H9 (cell line): Measurements from ENCODE around the gene FGR. TPM values are rescaled to one million over a fixed set of nuclear protein-coding genes. Genes with fewer than 3 reads are reported as not detected.

Experiments used
- DNase-seq: peaks from one replicate; pipeline ENCODE4 v3.0.0-alpha.2; 2017
- H2AFZ ChIP-seq: one replicate; pipeline ENCODE4 v1.6.1; 2013; ENCODE audit warnings: mild to moderate bottlenecking, low read length, control low read depth, moderate library complexity
- H2AK5ac ChIP-seq: 2 replicates; pipeline ENCODE4 v1.6.1; 2013; ENCODE audit warnings: low read length, control low read depth, mixed read lengths; ENCODE audit not compliant: insufficient read length
- H2BK120ac ChIP-seq: one replicate; pipeline ENCODE4 v1.6.1; 2013; ENCODE audit warnings: low read depth, mild to moderate bottlenecking, low read length, control low read depth, inconsistent platforms; ENCODE audit not compliant: poor library complexity, severe bottlenecking
- H2BK12ac ChIP-seq: 2 replicates; pipeline ENCODE4 v1.6.1; 2013; ENCODE audit warnings: low read length, control low read depth, mixed read lengths, low read depth; ENCODE audit not compliant: insufficient read length
- H2BK15ac ChIP-seq: 2 replicates; pipeline ENCODE4 v1.6.1; 2013; ENCODE audit warnings: low read depth, low read length, control low read depth
- H2BK20ac ChIP-seq: one replicate; pipeline ENCODE4 v1.6.1; 2013; ENCODE audit warnings: low read depth, mild to moderate bottlenecking, low read length, control low read depth, inconsistent platforms; ENCODE audit not compliant: poor library complexity, severe bottlenecking
- H2BK5ac ChIP-seq: 2 replicates; pipeline ENCODE4 v1.6.1; 2013; ENCODE audit warnings: low read length, control low read depth, mixed read lengths; ENCODE audit not compliant: insufficient read length
- H3K14ac ChIP-seq: 2 replicates; pipeline ENCODE4 v1.6.1; 2013; ENCODE audit warnings: low read length, control low read depth; ENCODE audit not compliant: insufficient read depth
- H3K18ac ChIP-seq: 2 replicates; pipeline ENCODE4 v1.6.1; 2013; ENCODE audit warnings: low read depth, mild to moderate bottlenecking, mixed read lengths, low read length, control low read depth; ENCODE audit not compliant: insufficient read length
- H3K23ac ChIP-seq: 2 replicates; pipeline ENCODE4 v1.6.1; 2013; ENCODE audit warnings: low read length, control low read depth, mixed read lengths, low read depth; ENCODE audit not compliant: insufficient read length
- H3K23me2 ChIP-seq: 2 replicates; pipeline ENCODE4 v1.6.1; 2013; ENCODE audit warnings: low read depth, mild to moderate bottlenecking, mixed read lengths, low read length, control low read depth; ENCODE audit not compliant: insufficient read length, poor library complexity, severe bottlenecking
- H3K27ac ChIP-seq: 2 replicates; pipeline ENCODE4 v1.5.1; 2013; ENCODE audit warnings: low read length, control low read depth, mixed read lengths, low read depth; ENCODE audit not compliant: insufficient read length
- H3K27me3 ChIP-seq: 2 replicates; pipeline ENCODE4 v1.6.1; 2013; ENCODE audit warnings: low read length, control low read depth, inconsistent platforms; ENCODE audit not compliant: insufficient read depth
- H3K4ac ChIP-seq: 2 replicates; pipeline ENCODE4 v1.6.1; 2013; ENCODE audit warnings: low read depth, mild to moderate bottlenecking, control low read depth, inconsistent platforms, low read length, moderate library complexity
- H3K4me1 ChIP-seq: 2 replicates; pipeline ENCODE4 v1.6.1; 2013; ENCODE audit warnings: low read length, control low read depth, inconsistent platforms; ENCODE audit not compliant: insufficient read depth
- H3K4me2 ChIP-seq: 2 replicates; pipeline ENCODE4 v1.6.1; 2013; ENCODE audit warnings: low read length, control low read depth, mixed read lengths; ENCODE audit not compliant: insufficient read length, insufficient read depth
- H3K56ac ChIP-seq: 2 replicates; pipeline ENCODE4 v1.6.1; 2013; ENCODE audit warnings: low read depth, mild to moderate bottlenecking, mixed read lengths, low read length, control low read depth; ENCODE audit not compliant: insufficient read length
- H3K79me1 ChIP-seq: 2 replicates; pipeline ENCODE4 v1.6.1; 2013; ENCODE audit warnings: low read depth, mild to moderate bottlenecking, moderate library complexity, low read length, control low read depth, inconsistent platforms; ENCODE audit not compliant: insufficient read depth, poor library complexity, severe bottlenecking
- H3K79me2 ChIP-seq: 2 replicates; pipeline ENCODE4 v1.6.1; 2013; ENCODE audit warnings: low read length, control low read depth, inconsistent platforms; ENCODE audit not compliant: insufficient read depth
- H3K9ac ChIP-seq: 2 replicates; pipeline ENCODE4 v1.6.1; 2013; ENCODE audit warnings: low read length, control low read depth, mixed read lengths; ENCODE audit not compliant: insufficient read length; ENCODE audit errors: extremely low read depth
- H3K9me3 ChIP-seq: one replicate; pipeline ENCODE4 v1.6.1; 2013; ENCODE audit warnings: low read depth, low read length, inconsistent platforms; ENCODE audit not compliant: control insufficient read depth
- H3T11ph ChIP-seq: one replicate; pipeline ENCODE4 v1.6.1; 2013; ENCODE audit warnings: mild to moderate bottlenecking, low read length, control low read depth, inconsistent platforms
- H4K20me1 ChIP-seq: one replicate; pipeline ENCODE4 v1.6.1; 2013; ENCODE audit not compliant: control insufficient read depth, insufficient read length, insufficient read depth
- H4K5ac ChIP-seq: 2 replicates; pipeline ENCODE4 v1.6.1; 2013; ENCODE audit warnings: low read depth, mild to moderate bottlenecking, mixed read lengths, low read length, control low read depth; ENCODE audit not compliant: insufficient read length
- H4K8ac ChIP-seq: replicated peaks from 2 replicates; pipeline ENCODE4 v1.6.1; 2013; ENCODE audit warnings: low read length, control low read depth, mixed read lengths, low read depth; ENCODE audit not compliant: insufficient read length
- H4K91ac ChIP-seq: 2 replicates; pipeline ENCODE4 v1.6.1; 2013; ENCODE audit warnings: low read depth, mild to moderate bottlenecking, moderate library complexity, mixed read lengths, low read length, control low read depth; ENCODE audit not compliant: insufficient read length
- H3K27ac Mint-ChIP-seq, 3 experiments: 2 replicates in 2 of 3; 3 replicates in 1 of 3; pipeline ENCODE4 v1.8.0; 2020 to 2021; ENCODE audit warnings: mixed read lengths in 3 of 3, mild to moderate bottlenecking in 1 of 3, moderate library complexity in 1 of 3
- H3K27me3 Mint-ChIP-seq: 2 replicates; pipeline ENCODE4 v1.8.0; 2021; ENCODE audit warnings: low read depth, mild to moderate bottlenecking, moderate library complexity, mixed read lengths
- H3K36me3 Mint-ChIP-seq, 3 experiments: 2 replicates in 2 of 3; 3 replicates in 1 of 3; pipeline ENCODE4 v1.8.0; 2020 to 2021; ENCODE audit warnings: low read depth in 3 of 3, mixed read lengths in 3 of 3; ENCODE audit not compliant: insufficient read depth in 1 of 3
- H3K4me1 Mint-ChIP-seq, 2 experiments: 2 replicates each; pipeline ENCODE4 v1.8.0; 2020; ENCODE audit warnings: mixed read lengths in 2 of 2
- H3K4me3 Mint-ChIP-seq, 2 experiments: 2 replicates in 1 of 2; 3 replicates in 1 of 2; pipeline ENCODE4 v1.8.0; 2020 to 2021; ENCODE audit warnings: mild to moderate bottlenecking in 2 of 2, mixed read lengths in 2 of 2, moderate library complexity in 1 of 2
- H3K9me3 Mint-ChIP-seq, 2 experiments: 2 replicates in 1 of 2; 3 replicates in 1 of 2; pipeline ENCODE4 v1.8.0; 2020; ENCODE audit warnings: mild to moderate bottlenecking in 2 of 2, mixed read lengths in 2 of 2, moderate library complexity in 1 of 2
- WGBS: extraction: QIAGEN DNeasy Blood & Tissue Kit; methylation state at CpG from one replicate; pipeline ENCODE4 v1.1.7; 2013; ENCODE audit warnings: missing lambda C conversion rate, low lambda C conversion rate, mixed read lengths; ENCODE audit not compliant: insufficient read length; ENCODE audit errors: extremely low coverage; 5-methylcytosine and 5-hydroxymethylcytosine counted together
- long read RNA-seq: library from polyadenylated mRNA; unstranded; transcript quantifications from one replicate; pipeline ENCODE4 v2.0.0, GENCODE V29; 2020
- total RNA-seq: library from RNA; stranded (reverse); gene quantifications from 2 replicates; pipeline ENCODE4 v1.2.1, GENCODE V29; 2021
- TF ChIP-seq, protein P1 (sequence below): fragments of 200-600 bp; sonication (generic); conservative IDR thresholded peaks from 3 replicates; pipeline ENCODE4 v1.8.0; 2021; ENCODE audit warnings: antibody characterized with exemption, mild to moderate bottlenecking

The FGR gene
- total RNA-seq = 0.15 TPM in 1 of 2 replicates, not detected in the other
- long read RNA-seq = 0 reads

DNA sequence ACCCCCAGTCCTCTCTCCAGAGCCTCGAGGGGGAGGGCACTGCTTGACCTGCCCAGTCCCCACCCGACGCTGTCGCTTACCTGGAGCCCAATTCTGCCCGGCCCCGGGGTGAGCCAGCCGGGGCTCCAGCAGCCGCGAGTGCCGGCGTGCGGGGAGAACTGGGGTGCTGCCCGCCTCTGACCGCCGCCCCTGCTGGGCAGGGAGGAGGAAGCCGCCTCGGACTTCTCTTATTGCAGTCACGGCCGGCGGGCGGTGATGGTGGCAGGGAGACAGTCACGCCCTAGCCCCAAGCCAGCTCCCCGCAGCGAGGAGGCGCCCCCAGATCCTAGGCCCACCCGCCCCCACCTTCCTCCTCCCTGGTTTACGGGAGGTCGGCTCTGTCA is at the start of gene FGR:
Gene FGR, minus strand, starts transcription at position 201 of the 383 bp plus-strand sequence. CDS start 11,269 bp downstream, outside the sequence.
- Mint-ChIP-seq H3K27ac (no peak within 1 kb of the TSS), H3K36me3 (no peaks in the 10 kb centered on the region; a peak in 1 of 7 replicates)
- H3K9ac ChIP-seq = no peak within 1 kb of the TSS

More for the DNA sequence above, at the start of gene FGR:
- Mint-ChIP-seq H3K9me3 (no peaks in the 10 kb centered on the region), H3K4me3 (peak within 1 kb of the TSS; percentile 59 to 75), H3K27me3 (peaks cover 27% of the 10 kb centered on the region), H3K4me1 (peaks cover 13 to 31% of the 10 kb centered on the region in 2 experiments)
- Histone ChIP-seq H2BK5ac (no peak within 1 kb of the TSS), H3K56ac (no peak within 1 kb of the TSS), H4K20me1 (no peaks in the 10 kb centered on the region), H4K91ac (no peak within 1 kb of the TSS), H2BK15ac (no peak within 1 kb of the TSS), H4K5ac (no peak within 1 kb of the TSS), H2BK20ac (no peak within 1 kb of the TSS), H3K27ac (no peak within 1 kb of the TSS), H3K23ac (no peak within 1 kb of the TSS), H3K79me2 (no peaks in the 10 kb centered on the region), H3K4ac (no peak within 1 kb of the TSS), H2AK5ac (no peak within 1 kb of the TSS), H3K9me3 (no peaks in the 10 kb centered on the region), H3K27me3 (peaks cover 19% of the 10 kb centered on the region; the same call in 1 of the 2 replicates), H3K4me1 (peaks cover 5% of the 10 kb centered on the region; the same call in 1 of the 2 replicates), H3K4me2 (peak within 1 kb of the TSS; percentile 38), H3K23me2 (peaks cover 8% of the 10 kb centered on the region), H2BK120ac (no peak within 1 kb of the TSS), H3K79me1 (no peaks in the 10 kb centered on the region), H4K8ac (no peak within 1 kb of the TSS), H2AFZ (no peak within 1 kb of the TSS), H3T11ph (no peak within 1 kb of the TSS), H3K14ac (no peak within 1 kb of the TSS), H3K18ac (no peak within 1 kb of the TSS), H2BK12ac (no peak within 1 kb of the TSS)
- no peak for DNase-seq
- WGBS = no CpG with 5 or more reads among the region's 28 CpGs
- TF ChIP-seq, protein P1, sequence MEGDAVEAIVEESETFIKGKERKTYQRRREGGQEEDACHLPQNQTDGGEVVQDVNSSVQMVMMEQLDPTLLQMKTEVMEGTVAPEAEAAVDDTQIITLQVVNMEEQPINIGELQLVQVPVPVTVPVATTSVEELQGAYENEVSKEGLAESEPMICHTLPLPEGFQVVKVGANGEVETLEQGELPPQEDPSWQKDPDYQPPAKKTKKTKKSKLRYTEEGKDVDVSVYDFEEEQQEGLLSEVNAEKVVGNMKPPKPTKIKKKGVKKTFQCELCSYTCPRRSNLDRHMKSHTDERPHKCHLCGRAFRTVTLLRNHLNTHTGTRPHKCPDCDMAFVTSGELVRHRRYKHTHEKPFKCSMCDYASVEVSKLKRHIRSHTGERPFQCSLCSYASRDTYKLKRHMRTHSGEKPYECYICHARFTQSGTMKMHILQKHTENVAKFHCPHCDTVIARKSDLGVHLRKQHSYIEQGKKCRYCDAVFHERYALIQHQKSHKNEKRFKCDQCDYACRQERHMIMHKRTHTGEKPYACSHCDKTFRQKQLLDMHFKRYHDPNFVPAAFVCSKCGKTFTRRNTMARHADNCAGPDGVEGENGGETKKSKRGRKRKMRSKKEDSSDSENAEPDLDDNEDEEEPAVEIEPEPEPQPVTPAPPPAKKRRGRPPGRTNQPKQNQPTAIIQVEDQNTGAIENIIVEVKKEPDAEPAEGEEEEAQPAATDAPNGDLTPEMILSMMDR = no peak
